ENCODE results near the gene FUCA2.

GRCh38 chr6:143498428-143498827 is 13.1 kb downstream of the FUCA2 start:
- TF ChIP-seq, protein P1, sequence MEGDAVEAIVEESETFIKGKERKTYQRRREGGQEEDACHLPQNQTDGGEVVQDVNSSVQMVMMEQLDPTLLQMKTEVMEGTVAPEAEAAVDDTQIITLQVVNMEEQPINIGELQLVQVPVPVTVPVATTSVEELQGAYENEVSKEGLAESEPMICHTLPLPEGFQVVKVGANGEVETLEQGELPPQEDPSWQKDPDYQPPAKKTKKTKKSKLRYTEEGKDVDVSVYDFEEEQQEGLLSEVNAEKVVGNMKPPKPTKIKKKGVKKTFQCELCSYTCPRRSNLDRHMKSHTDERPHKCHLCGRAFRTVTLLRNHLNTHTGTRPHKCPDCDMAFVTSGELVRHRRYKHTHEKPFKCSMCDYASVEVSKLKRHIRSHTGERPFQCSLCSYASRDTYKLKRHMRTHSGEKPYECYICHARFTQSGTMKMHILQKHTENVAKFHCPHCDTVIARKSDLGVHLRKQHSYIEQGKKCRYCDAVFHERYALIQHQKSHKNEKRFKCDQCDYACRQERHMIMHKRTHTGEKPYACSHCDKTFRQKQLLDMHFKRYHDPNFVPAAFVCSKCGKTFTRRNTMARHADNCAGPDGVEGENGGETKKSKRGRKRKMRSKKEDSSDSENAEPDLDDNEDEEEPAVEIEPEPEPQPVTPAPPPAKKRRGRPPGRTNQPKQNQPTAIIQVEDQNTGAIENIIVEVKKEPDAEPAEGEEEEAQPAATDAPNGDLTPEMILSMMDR (IDR thresholded peaks at IDR 0.05) = no peak
- no peak for TF ChIP-seq POLR2A (IDR thresholded peaks at IDR 0.05; ENCODE audit: low read depth)
